HEK293T (cell line): Measurements from ENCODE around the gene SMAD3.

Experiments used
- ELF4 ChIP-seq: fragments of 450-650 bp; IDR thresholded peaks from 2 replicates; pipeline ENCODE4 v1.6.1; 2017; ENCODE audit warnings: antibody characterized with exemption
- FOXA1 ChIP-seq: fragments of 450-650 bp; IDR thresholded peaks from 2 replicates; pipeline ENCODE4 v1.6.1; 2016; ENCODE audit warnings: mild to moderate bottlenecking
- FOXM1 ChIP-seq: fragments of 450-650 bp; IDR thresholded peaks from 2 replicates; pipeline ENCODE4 v1.6.1; 2017; ENCODE audit warnings: mild to moderate bottlenecking, borderline replicate concordance
- SP1 ChIP-seq: fragments of 450-650 bp; IDR thresholded peaks from 2 replicates; pipeline ENCODE4 v1.6.1; 2017

DNA sequence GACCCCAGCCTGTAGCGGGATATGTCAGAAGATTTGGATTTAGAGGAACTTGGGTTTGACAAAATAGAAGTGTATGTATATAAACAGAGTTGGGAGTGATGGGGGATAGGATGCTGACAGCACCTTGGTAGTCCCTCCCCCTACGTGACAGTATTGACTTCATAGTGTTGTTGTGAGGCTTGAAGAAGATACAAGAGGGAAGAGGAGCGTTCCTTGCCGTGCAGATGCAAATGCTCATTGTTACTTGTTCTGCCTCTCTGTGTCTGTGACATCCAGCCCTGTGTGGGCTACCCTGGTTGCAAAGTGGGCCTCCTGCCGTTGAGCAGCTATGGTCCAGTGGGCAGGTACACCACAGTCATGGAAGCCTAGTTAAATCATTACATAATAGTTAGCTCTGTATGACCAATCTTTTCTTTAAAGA, 45.0 kb downstream of the SMAD3 start:
- TF ChIP-seq ELF4: no peak
- TF ChIP-seq FOXA1: no peak
- TF ChIP-seq SP1: no peak
- no peak for TF ChIP-seq FOXM1
